ENCODE data around the gene KRTAP2-3.
"Not testable (repeated sequence)": the region's sequence is repeated elsewhere in the genome, so short reads cannot be mapped to it uniquely, and the experiment has no call there.

The KRTAP2-3 gene

GRCh38 chr17:41061964-41062363, 2.0 kb upstream of the KRTAP2-3 start:
- H3K4me3 ChIP-seq (ENCODE audit: insufficient read depth, low read length, poor library complexity, severe bottlenecking), result no peak overlapping the region
- no peak overlapping the region for H3K4me2 ChIP-seq (ENCODE audit: low read depth, low read length, poor library complexity, severe bottlenecking)
- H3K79me2 ChIP-seq (ENCODE audit: insufficient read depth, low read length), result no peaks in the 10 kb centered on the region
- H3K27ac ChIP-seq (ENCODE audit: low read depth, low read length), result no peak overlapping the region
- no peak overlapping the region for H3K9ac ChIP-seq (ENCODE audit: low read length)
- H3K27me3 ChIP-seq (ENCODE audit: low read length), result no peaks in the 10 kb centered on the region
- no peaks in the 10 kb centered on the region for H3K9me2 ChIP-seq (replicated peaks; ENCODE audit: insufficient read depth, low read length)
- H2AFZ ChIP-seq (ENCODE audit: low read depth, low read length, severe bottlenecking), result no peak overlapping the region
- no peaks in the 10 kb centered on the region for H4K20me1 ChIP-seq (ENCODE audit: low read depth, low read length)
- no peaks in the 10 kb centered on the region for H3K36me3 ChIP-seq (ENCODE audit: low read length)
- no peaks in the 10 kb centered on the region for H3K9me3 ChIP-seq (ENCODE audit: insufficient read depth, low read length)
- H3F3A ChIP-seq (ENCODE audit: insufficient read depth), result no peaks in the 10 kb centered on the region
- TF ChIP-seq EZH2phosphoT487 (conservative IDR thresholded peaks at IDR 0.05; ENCODE audit: low read length), result no peak
- no peak for TF ChIP-seq CTCF (IDR thresholded peaks at IDR 0.05; ENCODE audit: insufficient read depth, low read length, poor library complexity, severe bottlenecking)

- not testable (repeated sequence) for H3K4me3 ChIP-seq (ENCODE audit: insufficient read depth, low read length, poor library complexity, severe bottlenecking); H3F3A ChIP-seq (ENCODE audit: insufficient read depth); H3K9me3 ChIP-seq (ENCODE audit: insufficient read depth, low read length); H4K20me1 ChIP-seq (ENCODE audit: low read depth, low read length); H3K27ac ChIP-seq (ENCODE audit: low read depth, low read length); H3K9ac ChIP-seq (ENCODE audit: low read length); H3K9me2 ChIP-seq (replicated peaks; ENCODE audit: insufficient read depth, low read length); H3K79me2 ChIP-seq (ENCODE audit: insufficient read depth, low read length); H3K27me3 ChIP-seq (ENCODE audit: low read length); H3K36me3 ChIP-seq (ENCODE audit: low read length); H3K4me2 ChIP-seq (ENCODE audit: low read depth, low read length, poor library complexity, severe bottlenecking); H2AFZ ChIP-seq (ENCODE audit: low read depth, low read length, severe bottlenecking)
These were observed 450 bp downstream of the KRTAP2-3 start for GRCh38 chr17:41059276-41060051.

GRCh38 chr17:41058741-41059140, 1.2 kb downstream of the KRTAP2-3 start:
- Histone ChIP-seq H3F3A (ENCODE audit: insufficient read depth) (no peaks in the 10 kb centered on the region), H3K27me3 (ENCODE audit: low read length) (no peaks in the 10 kb centered on the region), H2AFZ (ENCODE audit: low read depth, low read length, severe bottlenecking) (no peak overlapping the region), H3K9ac (ENCODE audit: low read length) (no peak overlapping the region), H3K4me2 (ENCODE audit: low read depth, low read length, poor library complexity, severe bottlenecking) (no peak overlapping the region), H3K36me3 (ENCODE audit: low read length) (no peaks in the 10 kb centered on the region), H3K9me2 (replicated peaks; ENCODE audit: insufficient read depth, low read length) (no peaks in the 10 kb centered on the region), H3K9me3 (ENCODE audit: insufficient read depth, low read length) (no peaks in the 10 kb centered on the region), H3K4me3 (ENCODE audit: insufficient read depth, low read length, poor library complexity, severe bottlenecking) (no peak overlapping the region), H4K20me1 (ENCODE audit: low read depth, low read length) (no peaks in the 10 kb centered on the region), H3K79me2 (ENCODE audit: insufficient read depth, low read length) (no peaks in the 10 kb centered on the region), H3K27ac (ENCODE audit: low read depth, low read length) (no peak overlapping the region)
- TF ChIP-seq EZH2phosphoT487 (conservative IDR thresholded peaks at IDR 0.05; ENCODE audit: low read length) (no peak), CTCF (IDR thresholded peaks at IDR 0.05; ENCODE audit: insufficient read depth, low read length, poor library complexity, severe bottlenecking) (no peak)

GRCh38 chr17:41057547-41057946, 2.4 kb downstream of the KRTAP2-3 start:
- H3K27ac ChIP-seq (ENCODE audit: low read depth, low read length), result no peak overlapping the region
- TF ChIP-seq EZH2phosphoT487 (conservative IDR thresholded peaks at IDR 0.05; ENCODE audit: low read length) (no peak), CTCF (IDR thresholded peaks at IDR 0.05; ENCODE audit: insufficient read depth, low read length, poor library complexity, severe bottlenecking) (no peak)
- H3K9ac ChIP-seq (ENCODE audit: low read length), result no peak overlapping the region
- no peaks in the 10 kb centered on the region for H4K20me1 ChIP-seq (ENCODE audit: low read depth, low read length)
- H3K9me3 ChIP-seq (ENCODE audit: insufficient read depth, low read length), result no peaks in the 10 kb centered on the region
- H3K9me2 ChIP-seq (replicated peaks; ENCODE audit: insufficient read depth, low read length), result no peaks in the 10 kb centered on the region
- H3K79me2 ChIP-seq (ENCODE audit: insufficient read depth, low read length), result no peaks in the 10 kb centered on the region
- H3K4me3 ChIP-seq (ENCODE audit: insufficient read depth, low read length, poor library complexity, severe bottlenecking), result no peak overlapping the region
- H3F3A ChIP-seq (ENCODE audit: insufficient read depth), result no peaks in the 10 kb centered on the region
- H3K4me2 ChIP-seq (ENCODE audit: low read depth, low read length, poor library complexity, severe bottlenecking), result no peak overlapping the region
- no peaks in the 10 kb centered on the region for H3K27me3 ChIP-seq (ENCODE audit: low read length)
- H3K36me3 ChIP-seq (ENCODE audit: low read length), result no peaks in the 10 kb centered on the region
- no peak overlapping the region for H2AFZ ChIP-seq (ENCODE audit: low read depth, low read length, severe bottlenecking)

GRCh38 chr17:41055130-41055529, 4.8 kb downstream of the KRTAP2-3 start, which contains the start of gene KRTAP2-2:
Gene KRTAP2-2, minus strand, starts transcription at chr17:41055230. Its CDS starts 19 bp downstream, at chr17:41055211.
- H3K9me2 ChIP-seq (replicated peaks; ENCODE audit: insufficient read depth, low read length); H3K27me3 ChIP-seq (ENCODE audit: low read length); H3K9ac ChIP-seq (ENCODE audit: low read length): not testable (repeated sequence)

More at GRCh38 chr17:41055130-41055529, 4.8 kb downstream of the KRTAP2-3 start, which contains the start of gene KRTAP2-2:
- H4K20me1 ChIP-seq (ENCODE audit: low read depth, low read length); H3K79me2 ChIP-seq (ENCODE audit: insufficient read depth, low read length); H3K36me3 ChIP-seq (ENCODE audit: low read length); H3K4me3 ChIP-seq (ENCODE audit: insufficient read depth, low read length, poor library complexity, severe bottlenecking); H3K4me2 ChIP-seq (ENCODE audit: low read depth, low read length, poor library complexity, severe bottlenecking); H2AFZ ChIP-seq (ENCODE audit: low read depth, low read length, severe bottlenecking); H3K9me3 ChIP-seq (ENCODE audit: insufficient read depth, low read length); H3K27ac ChIP-seq (ENCODE audit: low read depth, low read length); H3F3A ChIP-seq (ENCODE audit: insufficient read depth): not testable (repeated sequence)

Data from SU-DHL-6 (cell line).